Renal pelvis (tissue), 4 donors: ENCODE results near the gene PCDHGB3. TPM values are rescaled to one million over a fixed set of nuclear protein-coding genes. Genes with fewer than 3 reads are reported as not detected.

ENCODE experiments used
- DNase-seq: peaks from one replicate; pipeline ENCODE4 v3.0.0-alpha.2; 2013
- polyA plus RNA-seq, 3 donors: library from polyadenylated mRNA; unstranded; fragments of 120-200 nt; gene quantifications; one replicate each; pipeline ENCODE4 v1.2.1, GENCODE V29; 2013; ENCODE audit not compliant: insufficient read length in 3 of 3

Gene PCDHGB3
- polyA plus RNA-seq, 3 donors: 1.9 to 2.6 (median 2.5) TPM

- peak; percentile 42 for DNase-seq
These were observed 47.6 kb downstream of the PCDHGB3 start, which contains the start of gene PCDHGB7 for GRCh38 chr5:141417494-141418172. PCDHGB7 (plus strand) TSS chr5:141417677; CDS start chr5:141417860, 183 bp downstream.

GRCh38 chr5:141419074-141419880, 49.2 kb downstream of the PCDHGB3 start:
- DNase-seq: no peak

GRCh38 chr5:141420855-141421488, 50.9 kb downstream of the PCDHGB3 start, which contains the start of gene PCDHGA11:
PCDHGA11 (plus strand) TSS chr5:141421051; CDS start chr5:141421228, 177 bp downstream.
- DNase-seq: peak; percentile 29

GRCh38 chr5:141421489-141421855, 51.4 kb downstream of the PCDHGB3 start:
- no peak for DNase-seq

Other genes with a start within 250 kb of the PCDHGB3 start
- 1 to 10 TPM in 2 of 3 donors, under 1 TPM in 1; 0.97 to 2.1 (median 2.0) TPM for gene PCDHB4, start 248.4 kb upstream of the PCDHGB3 start, polyA plus RNA-seq
- gene PCDHB5, start 235.0 kb upstream of the PCDHGB3 start, polyA plus RNA-seq: 1 to 10 TPM; 5.3 to 9.5 (median 9.1) TPM
- 1 to 10 TPM; 1.6 to 3.1 (median 3.0) TPM for gene PCDHB6, start 220.2 kb upstream of the PCDHGB3 start, polyA plus RNA-seq
- gene PCDHB7, start 197.6 kb upstream of the PCDHGB3 start, polyA plus RNA-seq: 1 to 10 TPM; 3.5 to 4.4 (median 4.2) TPM
- gene PCDHB8, start 192.5 kb upstream of the PCDHGB3 start, polyA plus RNA-seq: 1 to 10 TPM; 1.5 to 3.1 (median 2.1) TPM
- gene PCDHB16, start 187.9 kb upstream of the PCDHGB3 start, polyA plus RNA-seq: 1 to 10 TPM; 5.1 to 7.4 (median 6.5) TPM
- 1 to 10 TPM; 3.4 to 4.5 (median 4.1) TPM for gene PCDHB9, start 183.1 kb upstream of the PCDHGB3 start, polyA plus RNA-seq
- 1 to 10 TPM; 4.9 to 6.6 (median 6.4) TPM for gene PCDHB10, start 177.9 kb upstream of the PCDHGB3 start, polyA plus RNA-seq
- 1 to 10 TPM; 3.8 to 6.5 (median 4.6) TPM for gene PCDHB11, start 170.6 kb upstream of the PCDHGB3 start, polyA plus RNA-seq
- 1 to 10 TPM; 3.6 to 4.6 (median 4.5) TPM for gene PCDHB12, start 161.5 kb upstream of the PCDHGB3 start, polyA plus RNA-seq
- 1 to 10 TPM; 6.4 to 7.5 (median 6.9) TPM for gene PCDHB13, start 156.3 kb upstream of the PCDHGB3 start, polyA plus RNA-seq
- gene PCDHB14, start 146.9 kb upstream of the PCDHGB3 start, polyA plus RNA-seq: 10 to 100 TPM; 10.1 to 11.2 (median 10.2) TPM
- gene PCDHB15, start 124.8 kb upstream of the PCDHGB3 start, polyA plus RNA-seq: 10 to 100 TPM; 14.3 to 15.2 (median 14.7) TPM
- gene SLC25A2, start 66.2 kb upstream of the PCDHGB3 start, polyA plus RNA-seq: under 1 TPM in 2 of 3 donors, not detected in 1; 0.19 to 0.21 TPM
- gene TAF7, start 49.5 kb upstream of the PCDHGB3 start, polyA plus RNA-seq: 100 to 1,000 TPM; 137 to 157 (median 148) TPM
- gene PCDHGA1, start 39.7 kb upstream of the PCDHGB3 start, polyA plus RNA-seq: 1 to 10 TPM in 2 of 3 donors, under 1 TPM in 1; 0.81 to 1.7 (median 1.0) TPM
- gene PCDHGA2, start 31.5 kb upstream of the PCDHGB3 start, polyA plus RNA-seq: 1 to 10 TPM; 6.3 to 8.3 (median 6.4) TPM
- gene PCDHGA3, start 26.4 kb upstream of the PCDHGB3 start, polyA plus RNA-seq: 1 to 10 TPM; 3.4 to 4.5 (median 3.8) TPM
- gene PCDHGB1, start 20.1 kb upstream of the PCDHGB3 start, polyA plus RNA-seq: 1 to 10 TPM; 1.7 to 1.8 (median 1.7) TPM
- 1 to 10 TPM; 2.3 to 3.0 (median 2.4) TPM for gene PCDHGA4, start 15.2 kb upstream of the PCDHGB3 start, polyA plus RNA-seq
- gene PCDHGB2, start 10.2 kb upstream of the PCDHGB3 start, polyA plus RNA-seq: 1 to 10 TPM; 3.5 to 4.9 (median 3.6) TPM
- gene PCDHGA5, start 6.1 kb upstream of the PCDHGB3 start, polyA plus RNA-seq: 1 to 10 TPM; 2.6 to 3.2 (median 2.6) TPM
- 1 to 10 TPM; 6.4 to 8.5 (median 7.9) TPM for gene PCDHGA6, start 3.6 kb downstream of the PCDHGB3 start, polyA plus RNA-seq
- 1 to 10 TPM; 2.2 to 2.5 (median 2.5) TPM for gene PCDHGA7, start 12.5 kb downstream of the PCDHGB3 start, polyA plus RNA-seq
- gene PCDHGB4, start 17.5 kb downstream of the PCDHGB3 start, polyA plus RNA-seq: 1 to 10 TPM; 4.9 to 6.2 (median 6.2) TPM
- gene PCDHGA8, start 22.4 kb downstream of the PCDHGB3 start, polyA plus RNA-seq: under 1 TPM; 0.78 to 0.85 (median 0.81) TPM
- gene PCDHGB5, start 27.7 kb downstream of the PCDHGB3 start, polyA plus RNA-seq: 10 to 100 TPM in 1 of 3 donors, 1 to 10 TPM in 2; 9.3 to 12.0 (median 9.7) TPM
- gene PCDHGA9, start 32.5 kb downstream of the PCDHGB3 start, polyA plus RNA-seq: 1 to 10 TPM; 4.8 to 6.1 (median 5.5) TPM
- gene PCDHGB6, start 37.8 kb downstream of the PCDHGB3 start, polyA plus RNA-seq: 1 to 10 TPM; 6.8 to 7.8 (median 7.3) TPM
- 1 to 10 TPM; 3.1 to 3.7 (median 3.4) TPM for gene PCDHGA10, start 42.7 kb downstream of the PCDHGB3 start, polyA plus RNA-seq
- 10 to 100 TPM; 11.0 to 17.3 (median 16.1) TPM for gene PCDHGB7, start 47.4 kb downstream of the PCDHGB3 start, polyA plus RNA-seq
- gene PCDHGA11, start 50.8 kb downstream of the PCDHGB3 start, polyA plus RNA-seq: 1 to 10 TPM; 3.8 to 6.3 (median 4.9) TPM
- 1 to 10 TPM; 1.1 to 2.9 (median 1.8) TPM for gene PCDHGA12, start 60.3 kb downstream of the PCDHGB3 start, polyA plus RNA-seq
- 100 to 1,000 TPM in 1 of 3 donors, 10 to 100 TPM in 2; 91.6 to 131 (median 92.5) TPM for gene PCDHGC3, start 105.7 kb downstream of the PCDHGB3 start, polyA plus RNA-seq
- gene PCDHGC4, start 114.8 kb downstream of the PCDHGB3 start, polyA plus RNA-seq: 1 to 10 TPM; 3.3 to 4.3 (median 3.8) TPM
- 1 to 10 TPM in 1 of 3 donors, under 1 TPM in 2; 0.40 to 1.1 (median 0.93) TPM for gene PCDHGC5, start 118.8 kb downstream of the PCDHGB3 start, polyA plus RNA-seq
- gene DIAPH1, start 248.8 kb downstream of the PCDHGB3 start, polyA plus RNA-seq: 10 to 100 TPM; 70.6 to 81.0 (median 76.5) TPM